GM12874 (cell line): Measurements from ENCODE around the gene RNASE11.

Experiments used
- CTCF ChIP-seq: IDR thresholded peaks from 2 replicates; pipeline ENCODE4 v1.5.1; 2011; ENCODE audit warnings: low read depth, mild to moderate bottlenecking, control low read depth, low read length, moderate library complexity; ENCODE audit not compliant: insufficient read depth

Gene RNASE11

GRCh38 chr14:20563971-20564370 is 23.8 kb downstream of the RNASE11 start:
- TF ChIP-seq CTCF, result no peak

- TF ChIP-seq CTCF, result no peak
Observed at GRCh38 chr14:20560961-20561360, 26.8 kb downstream of the RNASE11 start, which contains the start of gene RNASE9. Gene RNASE9, minus strand, starts transcription at chr14:20561047.

- no peak for TF ChIP-seq CTCF
Observed at GRCh38 chr14:20559461-20559904, 28.3 kb downstream of the RNASE11 start.

- no peak for TF ChIP-seq CTCF
Observed at GRCh38 chr14:20557212-20557542, 30.6 kb downstream of the RNASE11 start.

GRCh38 chr14:20556500-20557211 is 31.1 kb downstream of the RNASE11 start:
- TF ChIP-seq CTCF, result no peak

GRCh38 chr14:20555845-20556244 is 32.0 kb downstream of the RNASE11 start:
- no peak for TF ChIP-seq CTCF

- no peak for TF ChIP-seq CTCF
Observed at GRCh38 chr14:20553024-20553423, 34.8 kb downstream of the RNASE11 start.

GRCh38 chr14:20551606-20552005 is 36.2 kb downstream of the RNASE11 start:
- TF ChIP-seq CTCF, result no peak
